ENCODE measurements around the gene CYB5A.
"Not testable (repeated sequence)": the region's sequence is repeated elsewhere in the genome, so short reads cannot be mapped to it uniquely, and the experiment has no call there.

Gene CYB5A

DNA sequence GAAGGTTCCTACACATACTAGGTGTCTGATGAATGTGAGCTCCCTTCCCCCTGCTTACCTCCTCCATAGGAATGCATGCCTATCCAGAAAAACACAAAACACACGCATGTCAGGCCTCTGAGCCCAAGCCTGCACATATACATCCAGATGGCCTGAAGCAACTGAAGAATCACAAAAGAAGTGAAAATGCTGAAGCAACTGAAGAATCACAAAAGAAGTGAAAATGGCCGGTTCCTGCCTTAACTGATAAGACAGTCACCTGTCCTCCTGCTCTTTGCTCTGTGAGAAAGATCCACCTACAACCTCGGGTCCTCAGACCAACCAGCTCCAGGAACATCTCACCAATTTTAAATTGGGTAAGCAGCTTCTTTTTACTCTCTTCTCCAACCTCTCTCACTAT, 1.2 kb upstream of the CYB5A start:
- DNase-seq, result not testable (repeated sequence)

DNA sequence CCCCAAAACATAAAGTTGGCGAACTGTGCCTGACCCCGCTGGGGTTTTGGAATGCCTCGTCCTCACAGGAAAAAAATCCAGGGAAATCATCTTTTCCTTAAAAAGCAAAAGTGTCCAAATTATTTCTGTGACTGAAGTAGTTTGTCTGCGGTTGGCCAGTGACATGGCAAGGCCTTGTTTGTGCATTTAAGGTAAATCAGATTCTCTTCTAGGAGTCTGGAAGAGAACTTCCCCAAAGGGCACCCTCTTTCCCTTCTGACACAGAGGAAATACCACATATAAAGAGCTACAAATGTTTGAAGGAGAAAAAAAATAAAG, 737 bp upstream of the CYB5A start:
- DNase-seq, result no peak

DNA sequence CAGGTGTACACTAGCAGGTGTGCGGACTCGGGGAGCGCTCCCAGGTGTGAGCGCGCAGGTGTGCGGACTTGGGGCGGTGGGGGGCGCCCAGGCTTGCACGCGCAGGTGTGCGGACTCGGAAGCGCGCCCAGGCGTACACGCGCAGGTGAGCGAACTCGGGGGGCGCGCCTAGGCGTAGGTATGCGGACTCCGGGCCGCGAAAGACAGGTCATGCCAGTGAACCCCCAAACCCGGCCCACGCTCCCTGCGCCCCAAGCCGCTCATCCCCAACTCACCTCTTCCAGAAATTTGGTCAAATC, 342 bp downstream of the CYB5A start:
- no peak for DNase-seq

DNA sequence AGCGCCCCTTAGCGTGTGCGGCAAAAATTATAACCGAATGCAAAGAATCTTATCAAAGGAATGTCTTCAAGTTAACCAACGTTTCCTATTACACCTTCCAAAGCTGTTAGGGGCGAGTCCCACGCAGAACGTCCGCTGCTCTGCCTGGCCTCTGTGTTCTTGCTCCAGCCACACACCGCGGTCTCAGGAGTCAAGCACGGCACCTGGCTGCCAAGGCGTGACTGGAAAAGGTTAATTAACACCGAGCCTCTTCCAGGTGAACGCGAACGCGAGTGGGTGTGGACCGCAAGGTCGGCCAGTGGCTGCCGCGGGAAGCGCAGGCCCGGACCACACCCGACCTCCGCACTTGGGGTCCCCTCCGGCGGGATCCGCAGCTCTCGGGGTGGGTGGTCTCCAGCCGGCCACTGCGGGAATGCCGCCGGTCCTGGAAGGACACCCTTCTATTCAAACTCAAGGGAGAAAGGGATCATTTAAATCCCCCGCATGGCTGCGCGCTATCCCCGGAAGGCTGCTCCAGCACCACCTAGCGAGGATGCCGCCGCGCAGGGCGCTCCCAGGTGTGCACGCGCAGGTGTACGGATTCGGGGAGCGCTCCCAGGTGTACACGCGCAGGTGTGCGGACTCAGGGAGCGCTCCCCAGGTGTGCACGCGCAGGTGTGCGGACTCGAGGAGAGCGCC, 830 bp downstream of the CYB5A start:
- DNase-seq, result no peak

DNA sequence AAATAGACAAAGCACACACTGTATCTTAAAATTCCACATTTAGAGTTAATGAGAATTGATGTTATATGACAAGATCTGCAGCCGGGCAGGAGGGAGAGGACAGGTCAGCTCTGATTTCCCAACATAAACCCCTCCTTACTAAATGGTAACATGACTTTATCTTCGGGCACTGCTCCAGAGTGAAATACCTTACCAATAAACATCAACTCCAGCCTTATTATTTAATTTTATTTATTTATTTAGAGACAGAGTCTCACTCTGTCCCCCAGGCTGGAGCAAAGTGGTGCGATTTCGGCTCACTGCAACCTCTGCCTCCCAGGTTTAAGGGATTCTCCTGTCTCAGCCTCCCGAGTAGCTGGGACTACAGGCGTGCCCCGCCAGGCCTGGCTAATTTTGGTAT, 1.7 kb downstream of the CYB5A start:
- DNase-seq, result no peak

DNA sequence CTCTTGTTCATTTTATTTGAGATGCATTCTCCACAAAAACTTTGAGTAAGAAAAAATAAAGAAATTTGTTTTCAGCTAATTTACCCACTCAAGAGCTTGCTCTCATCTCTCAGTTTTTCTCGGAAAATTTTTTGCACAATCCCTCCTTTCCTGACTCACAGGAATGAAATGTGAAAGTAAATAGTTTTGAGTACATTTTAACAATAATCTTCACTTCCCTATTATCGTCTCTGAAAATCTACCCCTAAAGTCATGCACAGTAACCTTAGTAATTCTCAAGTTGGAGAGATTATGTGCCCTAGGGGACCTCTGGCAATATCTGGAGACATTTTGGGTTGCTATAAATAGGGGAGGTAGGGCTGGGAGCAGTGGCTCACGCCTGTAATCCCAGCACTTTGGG, 2.6 kb downstream of the CYB5A start:
- DNase-seq, result no peak

DNA sequence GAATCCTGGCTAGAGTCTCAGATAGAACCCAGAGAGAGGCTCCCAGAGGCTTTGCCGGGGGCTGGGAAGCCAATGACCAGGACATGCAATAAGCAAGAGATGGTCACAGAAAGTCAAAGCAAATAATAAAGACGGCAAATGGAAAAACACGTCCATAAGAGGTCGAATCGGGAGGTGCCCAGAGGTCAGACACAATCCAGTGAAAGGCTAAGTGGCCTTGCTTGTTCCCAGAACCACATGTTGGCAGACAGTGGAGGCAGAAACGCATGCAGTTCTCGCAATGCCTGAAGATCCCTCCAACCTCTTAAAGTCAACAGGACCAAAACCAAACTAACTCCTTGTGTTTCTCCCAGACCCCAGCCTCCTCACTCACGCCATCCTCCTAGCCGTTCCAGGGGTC, 3.0 kb downstream of the CYB5A start:
- DNase-seq, result no peak

DNA sequence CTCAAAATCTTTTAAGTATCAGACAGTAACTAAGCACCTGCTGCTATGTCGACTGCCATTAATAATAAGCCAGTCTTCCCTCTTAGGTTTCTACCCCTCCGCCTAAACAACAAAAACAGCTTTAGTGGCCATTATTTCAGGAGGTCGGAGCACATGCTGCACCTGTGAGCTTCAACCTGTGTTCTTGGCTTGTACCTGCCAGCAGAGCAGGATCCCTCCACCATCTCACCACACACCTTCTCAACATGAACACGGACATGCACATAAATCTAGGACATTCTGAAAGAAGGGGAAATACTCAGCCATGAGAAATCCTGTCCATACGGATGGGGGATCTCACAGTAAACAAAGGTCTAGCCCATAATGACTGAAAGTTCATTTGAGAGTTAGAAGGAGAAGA, 3.7 kb downstream of the CYB5A start:
- no peak for DNase-seq

DNA sequence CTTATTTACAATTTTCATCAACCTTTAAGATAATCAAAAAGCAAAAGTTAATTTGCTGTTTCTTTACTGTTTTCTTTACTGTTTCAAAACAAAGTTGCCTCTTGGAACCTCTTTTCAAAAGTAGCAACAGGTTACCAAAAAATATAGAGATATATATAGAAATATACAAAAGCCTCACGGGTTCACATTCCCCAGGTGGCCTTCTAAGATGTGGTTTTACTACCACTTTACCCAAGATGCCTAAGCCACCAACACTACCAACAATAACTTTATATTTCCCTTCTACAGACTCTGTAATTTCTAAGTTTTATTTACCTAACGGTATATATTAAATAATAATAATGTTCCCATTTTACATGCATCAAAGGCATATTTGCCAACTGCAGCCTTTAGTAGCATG, 4.9 kb downstream of the CYB5A start:
- DNase-seq, result no peak

DNA sequence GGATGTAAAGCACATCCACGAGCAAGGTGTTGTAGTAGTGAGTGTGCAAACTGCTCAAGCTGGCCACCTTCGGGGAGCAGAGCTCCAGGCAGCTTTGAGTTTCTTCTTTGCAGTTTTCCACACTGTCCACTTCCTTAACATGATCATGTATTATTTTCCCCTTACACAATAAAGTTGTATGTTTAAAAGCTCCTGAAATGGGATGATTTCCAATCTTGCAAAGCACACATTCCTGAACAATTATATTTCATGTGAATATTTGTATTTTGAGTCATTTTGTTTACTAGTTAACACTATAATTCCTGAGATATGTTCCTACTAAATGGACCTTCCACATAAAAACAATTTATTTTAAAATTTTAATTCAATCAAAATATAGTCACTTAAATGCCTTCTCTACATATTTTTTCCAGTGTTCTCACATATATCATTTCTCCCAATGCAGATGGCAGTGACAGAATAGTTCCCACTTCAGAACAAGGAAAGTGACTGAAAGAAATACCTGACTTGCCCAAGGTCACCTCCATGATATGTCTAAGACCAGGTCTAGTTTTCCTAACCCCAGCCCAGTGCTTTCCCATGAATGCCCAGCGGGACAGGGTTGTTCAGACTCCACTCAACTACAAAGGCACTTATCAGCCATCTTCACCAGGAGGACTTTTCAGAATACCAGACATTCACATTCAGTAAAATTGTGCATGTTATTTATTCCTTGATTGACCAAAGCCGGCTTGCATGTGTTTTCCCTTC, 5.5 kb downstream of the CYB5A start:
- DNase-seq, result no peak

DNA sequence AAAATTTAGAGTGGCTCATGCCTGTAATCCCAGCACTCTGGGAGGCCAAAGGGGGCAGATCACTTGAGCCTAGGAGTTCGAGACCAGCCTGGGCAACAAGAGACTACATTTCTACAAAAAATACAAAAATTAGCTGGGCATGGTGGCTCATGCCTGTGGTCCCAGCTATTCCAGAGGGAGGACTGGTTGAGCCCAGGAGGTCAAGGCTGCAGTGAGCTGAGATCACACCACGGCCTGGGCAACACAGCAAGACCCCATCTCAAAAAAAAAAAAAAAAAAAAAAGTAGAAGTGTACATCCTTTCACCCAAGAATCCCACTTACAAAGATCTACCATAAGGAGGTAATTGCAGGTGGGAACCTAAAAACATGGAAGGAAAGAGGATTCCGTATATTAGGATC, 6.2 kb downstream of the CYB5A start:
- not testable (repeated sequence) for DNase-seq

DNA sequence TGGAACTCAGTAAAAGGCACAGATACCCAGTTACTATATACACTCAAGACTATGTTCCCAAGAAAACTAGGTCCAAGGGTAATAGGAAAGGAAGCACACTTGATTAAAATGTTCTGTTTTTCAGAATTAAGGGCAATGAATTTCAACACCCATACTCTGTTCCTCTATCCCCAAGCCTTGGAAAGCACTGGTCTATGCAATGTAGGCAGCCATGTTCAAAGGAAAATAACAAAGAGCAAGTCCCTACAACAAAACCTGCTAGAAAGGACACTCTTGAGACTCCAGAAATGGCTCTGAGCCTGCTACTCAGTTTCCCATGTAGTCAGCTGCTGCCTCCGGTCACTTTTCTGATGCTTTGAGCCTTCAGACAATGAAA, 6.8 kb downstream of the CYB5A start:
- DNase-seq, result no peak

DNA sequence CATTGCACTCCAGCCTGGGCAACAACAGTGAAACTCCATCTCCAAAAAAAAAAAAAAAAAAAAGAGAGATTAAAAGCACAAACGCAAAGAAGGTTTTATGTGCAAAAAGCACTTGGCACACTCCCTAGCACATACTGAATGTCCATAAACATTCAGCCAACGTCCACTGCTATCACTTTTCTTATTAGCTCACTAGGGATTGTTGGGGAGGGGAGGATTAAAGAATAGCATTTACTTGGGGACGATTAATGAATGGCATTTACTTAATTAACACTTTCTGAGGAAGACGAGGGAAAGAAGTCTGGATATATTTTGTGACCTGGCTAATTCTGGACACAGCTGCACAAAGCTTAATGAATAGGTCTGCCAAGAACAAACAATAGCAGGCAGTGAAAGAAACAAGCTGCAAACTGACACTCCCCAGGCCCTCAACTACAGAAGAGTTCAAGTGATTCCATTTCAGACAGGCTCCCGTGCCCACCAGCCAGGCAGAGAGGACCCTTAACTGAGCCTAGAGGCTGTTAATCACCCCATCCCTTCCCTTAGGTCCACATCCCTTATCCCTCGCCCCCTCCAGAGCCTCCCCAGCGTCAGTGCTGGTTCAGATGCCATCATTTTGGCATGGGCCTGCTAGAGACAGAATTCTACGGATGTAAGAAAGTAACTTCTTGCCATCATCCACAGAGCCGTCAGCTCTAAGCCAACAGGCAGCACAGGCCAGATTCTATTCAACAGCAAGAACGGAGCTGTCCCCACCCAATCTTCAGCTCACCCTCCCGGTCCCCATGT, 7.4 kb downstream of the CYB5A start:
- DNase-seq, result no peak

DNA sequence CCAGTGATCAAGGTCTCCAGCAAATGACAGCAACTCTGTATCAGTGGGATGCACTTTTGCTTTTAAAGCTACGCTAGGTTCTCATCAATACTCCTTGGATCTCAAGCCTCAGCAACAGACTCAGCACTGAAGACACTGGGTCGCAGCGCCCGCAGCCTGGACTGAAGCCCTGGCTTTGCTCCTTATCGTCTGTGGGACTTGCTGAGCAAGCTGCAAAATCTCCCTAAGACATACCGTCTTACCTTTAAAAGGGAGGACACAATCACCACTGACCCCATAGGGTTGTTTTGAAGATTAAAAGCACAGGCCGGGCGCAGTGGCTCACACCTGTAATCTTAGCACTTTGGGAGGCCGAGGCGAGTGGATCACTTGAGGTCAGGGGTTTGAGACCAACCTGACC, 8.1 kb downstream of the CYB5A start:
- no peak for DNase-seq

DNA sequence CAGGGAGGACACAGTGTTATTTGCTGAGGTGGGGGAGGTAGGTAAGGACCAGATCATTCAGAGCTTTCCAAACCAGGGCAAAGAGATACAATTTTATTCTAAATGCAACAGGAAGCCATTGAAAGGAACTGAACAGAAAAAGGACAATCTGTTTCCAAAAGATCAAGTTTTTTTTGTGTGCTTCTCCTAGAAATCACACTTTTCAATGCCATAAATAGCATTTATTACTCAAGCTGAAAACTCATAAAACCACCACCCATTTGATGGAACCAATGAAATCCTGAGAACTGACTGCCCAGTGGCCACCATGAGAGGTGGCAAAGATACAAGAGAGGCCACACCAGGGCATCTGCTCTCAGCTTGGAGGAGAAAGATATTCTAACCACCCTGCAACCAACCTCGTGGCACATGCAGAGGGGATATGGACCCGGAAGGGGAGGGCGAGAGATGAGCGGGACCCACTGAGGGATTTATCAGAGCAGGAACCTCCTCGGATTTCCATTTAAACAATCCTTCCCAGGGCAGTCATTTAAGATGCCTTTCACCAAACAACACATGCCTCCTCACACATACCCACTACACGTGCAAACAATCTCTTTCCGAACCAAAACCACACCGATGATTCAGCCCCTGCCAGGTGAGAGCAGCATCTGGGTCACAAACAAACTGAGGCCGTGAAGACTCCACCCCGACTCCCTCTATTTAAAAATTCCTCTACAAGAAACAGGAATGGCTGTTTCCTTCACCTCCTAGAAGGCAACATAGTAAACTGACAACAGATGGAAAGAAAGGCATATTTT, 8.8 kb downstream of the CYB5A start:
- no peak for DNase-seq

DNA sequence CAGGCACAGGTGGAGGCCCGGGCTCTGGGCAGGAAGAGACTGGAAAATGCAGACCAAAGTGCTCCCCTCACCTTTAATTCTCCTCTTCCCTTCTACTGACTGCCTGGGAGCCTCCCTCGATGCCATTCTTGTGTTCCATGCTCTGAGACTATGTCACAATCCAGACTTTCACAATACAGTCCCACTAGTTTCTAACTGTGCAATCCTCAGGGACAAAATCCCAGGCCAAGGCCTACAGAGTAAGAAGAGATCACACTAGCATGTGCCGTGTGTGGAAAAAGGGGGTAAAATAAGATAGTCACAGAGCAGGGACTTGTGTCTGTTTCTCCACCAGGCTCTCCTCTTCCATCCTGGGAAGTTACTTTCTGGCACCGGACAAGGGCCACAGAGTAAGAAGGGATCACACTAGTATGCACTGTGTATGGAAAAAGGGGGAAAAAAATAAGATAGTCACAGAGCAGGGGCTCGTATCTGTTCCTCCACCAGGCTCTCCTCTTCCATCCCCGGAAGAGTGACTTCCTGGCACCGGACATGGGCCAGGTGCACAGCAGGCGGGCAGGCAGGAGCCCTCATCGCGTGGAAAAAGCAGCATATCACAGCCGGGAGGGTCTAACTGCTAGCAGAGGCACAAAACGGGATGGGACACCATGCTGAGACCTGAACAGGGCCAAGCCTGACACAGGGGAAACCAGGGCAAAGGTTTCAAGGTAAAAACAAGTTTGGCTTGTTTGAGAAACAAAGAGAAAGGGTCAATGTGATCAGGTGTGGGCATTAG, 9.6 kb downstream of the CYB5A start:
- DNase-seq, result no peak

DNA sequence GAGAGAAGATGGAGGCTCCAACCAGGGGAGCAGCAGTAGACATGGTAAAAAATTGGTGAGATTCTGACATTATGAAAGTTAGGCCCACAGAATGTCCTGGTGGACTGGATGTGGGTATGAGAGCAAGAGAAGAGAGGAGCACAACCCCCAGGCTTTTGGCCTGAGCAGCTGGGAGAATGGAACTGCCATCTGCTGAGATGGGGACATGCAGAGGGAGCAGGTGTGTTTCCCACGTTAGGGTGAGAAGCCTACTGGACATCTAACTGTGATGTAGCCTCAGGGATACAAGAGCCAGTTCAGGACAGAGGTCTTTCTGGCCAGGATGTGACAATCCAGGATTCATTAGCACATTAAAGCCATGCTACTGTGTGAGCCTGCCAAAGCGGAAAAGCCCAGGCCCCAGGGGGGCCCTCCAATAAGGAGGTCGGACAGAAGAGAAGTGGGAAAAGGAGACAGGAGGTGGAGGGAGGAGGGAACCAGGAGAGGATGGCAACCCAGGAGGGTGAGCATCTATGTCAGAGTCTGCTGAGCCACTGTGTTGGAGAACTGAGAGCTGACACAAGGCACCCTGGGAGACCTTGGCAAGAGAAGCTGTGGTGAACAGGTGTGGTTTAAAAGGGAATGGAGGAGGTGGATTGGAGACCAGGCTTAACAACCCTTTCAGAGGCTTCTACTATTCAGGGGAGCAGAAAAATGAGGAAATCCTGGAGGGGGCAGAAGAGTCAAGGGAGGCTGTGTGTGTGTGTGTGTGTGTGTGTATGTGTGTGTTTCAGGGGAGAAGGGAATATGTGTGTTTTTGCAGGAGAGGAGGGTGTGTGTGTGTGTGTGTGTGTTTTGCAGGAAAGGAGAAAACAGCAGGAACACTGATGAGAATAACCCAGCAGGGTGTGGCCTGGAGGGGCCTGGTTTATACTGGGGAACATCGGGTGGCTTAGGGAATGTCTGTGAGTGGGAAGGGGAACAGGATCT, 10.5 kb downstream of the CYB5A start:
- no peak for DNase-seq

DNA sequence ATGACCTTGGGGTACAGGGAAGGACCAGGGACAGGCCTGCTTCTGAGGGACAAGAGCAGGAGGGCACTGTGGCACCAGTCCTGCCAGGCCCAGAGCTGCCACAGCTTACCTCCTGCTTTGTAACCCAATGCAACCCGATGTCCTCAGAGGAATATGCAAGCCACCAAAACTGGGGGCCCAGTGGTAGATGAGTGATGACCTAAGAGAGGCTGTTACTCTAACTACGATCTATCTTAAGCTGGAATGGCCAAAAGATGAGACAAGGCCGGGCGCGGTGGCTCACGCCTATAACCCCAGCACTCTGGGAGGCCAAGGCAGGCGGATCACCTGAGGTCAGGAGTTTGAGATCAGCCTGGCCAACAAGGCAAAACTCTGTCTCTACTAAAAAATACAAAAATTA, 12.8 kb downstream of the CYB5A start:
- DNase-seq, result no peak

DNA sequence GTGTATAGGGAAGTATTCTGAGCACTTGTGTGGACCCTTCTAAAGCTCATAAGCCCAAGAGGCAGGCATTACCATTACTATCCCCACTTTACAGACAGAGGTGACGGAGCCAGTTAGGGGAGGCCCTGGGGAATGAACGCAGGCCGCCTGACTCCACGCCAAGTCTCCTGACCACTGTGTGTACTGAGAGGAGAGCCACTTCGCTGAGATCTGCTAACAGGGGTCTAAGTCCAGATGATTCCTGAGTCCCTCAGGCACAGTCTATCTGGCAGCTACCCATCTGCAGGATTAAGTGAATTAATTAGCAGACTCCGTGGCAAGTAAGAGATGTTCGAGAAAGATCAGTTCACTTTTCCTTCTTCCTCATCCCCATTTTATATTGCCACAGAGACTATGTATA, 13.7 kb downstream of the CYB5A start:
- DNase-seq, result no peak

DNA sequence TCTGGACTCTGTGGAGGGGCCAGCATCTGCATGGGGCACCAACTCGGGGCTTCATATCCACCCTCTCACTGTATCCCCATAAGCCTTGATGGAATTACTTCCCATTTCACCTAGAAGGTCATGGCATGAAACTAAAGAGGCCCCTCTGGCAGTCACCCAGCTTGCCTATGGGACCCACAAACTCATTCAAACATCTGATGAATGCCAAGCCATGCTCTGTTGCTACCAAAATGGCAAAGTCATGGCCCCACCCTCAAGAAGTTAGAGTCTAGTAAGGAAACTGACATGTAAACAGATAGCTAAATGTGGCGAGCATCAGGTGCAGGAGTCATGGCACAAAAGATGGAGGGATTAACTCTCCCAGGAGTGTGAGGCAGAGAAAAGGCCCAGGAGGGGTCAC, 14.5 kb downstream of the CYB5A start:
- no peak for DNase-seq

DNA sequence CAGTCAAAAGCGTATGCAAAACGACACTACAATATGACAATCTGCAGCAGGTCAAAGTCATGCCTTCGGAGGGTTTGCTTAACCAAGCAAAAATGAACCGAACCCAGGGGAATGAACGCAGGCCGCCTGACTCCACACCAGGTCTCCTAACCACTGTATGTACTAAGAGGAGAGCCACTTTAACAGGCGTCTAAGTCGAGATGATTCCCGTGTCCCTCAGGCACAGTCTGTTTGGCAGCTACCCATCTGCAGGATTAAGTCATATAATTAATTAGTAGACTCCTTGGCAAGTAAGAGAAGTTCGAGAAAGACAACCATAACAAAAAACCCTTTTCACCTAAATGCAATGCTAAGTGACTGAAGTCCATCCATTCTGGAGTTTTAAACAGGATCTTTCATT, 15.2 kb downstream of the CYB5A start:
- DNase-seq, result no peak

DNA sequence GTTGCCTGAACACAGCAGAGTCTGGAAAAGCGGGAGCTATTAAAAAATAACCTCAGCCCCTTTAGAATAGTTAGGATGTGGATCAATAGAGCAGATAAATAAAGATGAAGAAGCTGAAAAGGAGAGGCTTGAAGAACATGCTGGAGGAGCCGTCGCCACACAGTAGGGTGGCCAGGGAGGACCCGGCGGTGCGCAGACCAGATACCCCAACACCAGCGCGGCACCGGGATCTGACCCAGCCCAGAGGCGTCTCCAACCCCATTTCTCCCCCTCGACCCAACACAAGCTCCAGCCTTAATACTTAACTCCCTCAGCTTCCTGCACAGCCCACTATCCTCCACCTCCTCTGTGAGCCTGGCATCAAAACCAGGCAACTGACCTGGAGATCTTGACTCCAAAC, 16.0 kb downstream of the CYB5A start:
- DNase-seq, result no peak

Measured in femur (tissue), 1 donor.